Glutamatergic neuron (in vitro differentiated cells): ENCODE data around the gene HIVEP2. TPM values are rescaled to one million over a fixed set of nuclear protein-coding genes. Genes with fewer than 3 reads are reported as not detected.

Experiments used
- DNase-seq: peaks from one replicate; pipeline ENCODE4 v3.0.0; 2022
- H3K27ac Mint-ChIP-seq: one replicate; pipeline ENCODE4 v1.8.0; 2020; ENCODE audit warnings: mild to moderate bottlenecking, mixed read lengths, inconsistent platforms; ENCODE audit not compliant: unreplicated experiment
- H3K27me3 Mint-ChIP-seq: one replicate; pipeline ENCODE4 v1.8.0; 2020; ENCODE audit warnings: mild to moderate bottlenecking, moderate library complexity, mixed read lengths, inconsistent platforms; ENCODE audit not compliant: unreplicated experiment
- H3K36me3 Mint-ChIP-seq: one replicate; pipeline ENCODE4 v1.8.0; 2020; ENCODE audit warnings: mild to moderate bottlenecking, mixed read lengths, inconsistent platforms; ENCODE audit not compliant: unreplicated experiment
- H3K4me1 Mint-ChIP-seq: one replicate; pipeline ENCODE4 v1.8.0; 2020; ENCODE audit warnings: mild to moderate bottlenecking, low read depth, mixed read lengths, inconsistent platforms; ENCODE audit not compliant: unreplicated experiment
- H3K4me3 Mint-ChIP-seq: one replicate; pipeline ENCODE4 v1.8.0; 2020; ENCODE audit warnings: mild to moderate bottlenecking, mixed read lengths, inconsistent platforms; ENCODE audit not compliant: unreplicated experiment
- H3K9me3 Mint-ChIP-seq: one replicate; pipeline ENCODE4 v1.8.0; 2020; ENCODE audit warnings: mild to moderate bottlenecking, moderate library complexity, mixed read lengths, inconsistent platforms; ENCODE audit not compliant: unreplicated experiment
- CTCF ChIP-seq: fragments of 200-600 bp; sonication (generic); IDR thresholded peaks from one replicate; pipeline ENCODE4 v1.5.0; 2021; ENCODE audit not compliant: partially characterized antibody, unreplicated experiment
- total RNA-seq: library from RNA; stranded (reverse); fragmentation: NEBNext Ultra II Directional; extraction: Animal tissue kit (Norgen Biotek cat#: 25700); gene quantifications from one replicate; pipeline ENCODE4 v1.2.1, GENCODE V29; 2021; ENCODE audit not compliant: unreplicated experiment

HIVEP2 gene
- total RNA-seq, 1 donor from 2014 or later = 2.6 TPM

- no peak for TF ChIP-seq CTCF
- no peaks in the 10 kb centered on the region for H3K9me3 Mint-ChIP-seq
Observed at GRCh38 chr6:142903812-142904211, 41.2 kb downstream of the HIVEP2 start.

GRCh38 chr6:142902636-142903053 is 42.3 kb downstream of the HIVEP2 start:
- no peak for DNase-seq
- TF ChIP-seq CTCF = no peak
- H3K9me3 Mint-ChIP-seq = no peaks in the 10 kb centered on the region
- no peaks in the 10 kb centered on the region for H3K36me3 Mint-ChIP-seq
- no peak overlapping the region for H3K27ac Mint-ChIP-seq
- peaks cover 7% of the 10 kb centered on the region for H3K4me1 Mint-ChIP-seq
- no peaks in the 10 kb centered on the region for H3K27me3 Mint-ChIP-seq
- H3K4me3 Mint-ChIP-seq = no peak overlapping the region

More at GRCh38 chr6:142903812-142904211, 41.2 kb downstream of the HIVEP2 start:
- DNase-seq = no peak
- no peaks in the 10 kb centered on the region for H3K27me3 Mint-ChIP-seq
- H3K27ac Mint-ChIP-seq = no peak overlapping the region
- no peaks in the 10 kb centered on the region for H3K36me3 Mint-ChIP-seq
- H3K4me3 Mint-ChIP-seq = no peak overlapping the region
- H3K4me1 Mint-ChIP-seq = peaks cover 7% of the 10 kb centered on the region

- DNase-seq = no peak
- Mint-ChIP-seq H3K27me3 (no peaks in the 10 kb centered on the region), H3K27ac (no peak overlapping the region), H3K36me3 (no peaks in the 10 kb centered on the region), H3K4me1 (peaks cover 7% of the 10 kb centered on the region), H3K4me3 (no peak overlapping the region), H3K9me3 (no peaks in the 10 kb centered on the region)
- no peak for TF ChIP-seq CTCF
Observed at GRCh38 chr6:142901611-142902010, 43.4 kb downstream of the HIVEP2 start.

GRCh38 chr6:142900227-142900971 is 44.6 kb downstream of the HIVEP2 start:
- H3K27ac Mint-ChIP-seq = peak overlapping the region; percentile 54
- no peaks in the 10 kb centered on the region for H3K36me3 Mint-ChIP-seq
- DNase-seq = no peak
- peaks cover 7% of the 10 kb centered on the region for H3K4me1 Mint-ChIP-seq
- no peaks in the 10 kb centered on the region for H3K27me3 Mint-ChIP-seq
- no peaks in the 10 kb centered on the region for H3K9me3 Mint-ChIP-seq
- no peak overlapping the region for H3K4me3 Mint-ChIP-seq
- TF ChIP-seq CTCF = no peak
